Neural progenitor cell (in vitro differentiated cells): Measurements from ENCODE around the gene CPEB1.

Experiments used
- EZH2 ChIP-seq: fragments of 200-600 bp; sonication (generic); IDR thresholded peaks from 2 replicates; pipeline ENCODE4 v1.6.1; 2017; ENCODE audit warnings: antibody characterized with exemption, mild to moderate bottlenecking, moderate library complexity
- TF ChIP-seq, protein P1 (sequence below): fragments of 200-600 bp; sonication (generic); IDR thresholded peaks from 2 replicates; pipeline ENCODE4 v1.5.1; 2017; ENCODE audit warnings: antibody characterized with exemption, mild to moderate bottlenecking

DNA sequence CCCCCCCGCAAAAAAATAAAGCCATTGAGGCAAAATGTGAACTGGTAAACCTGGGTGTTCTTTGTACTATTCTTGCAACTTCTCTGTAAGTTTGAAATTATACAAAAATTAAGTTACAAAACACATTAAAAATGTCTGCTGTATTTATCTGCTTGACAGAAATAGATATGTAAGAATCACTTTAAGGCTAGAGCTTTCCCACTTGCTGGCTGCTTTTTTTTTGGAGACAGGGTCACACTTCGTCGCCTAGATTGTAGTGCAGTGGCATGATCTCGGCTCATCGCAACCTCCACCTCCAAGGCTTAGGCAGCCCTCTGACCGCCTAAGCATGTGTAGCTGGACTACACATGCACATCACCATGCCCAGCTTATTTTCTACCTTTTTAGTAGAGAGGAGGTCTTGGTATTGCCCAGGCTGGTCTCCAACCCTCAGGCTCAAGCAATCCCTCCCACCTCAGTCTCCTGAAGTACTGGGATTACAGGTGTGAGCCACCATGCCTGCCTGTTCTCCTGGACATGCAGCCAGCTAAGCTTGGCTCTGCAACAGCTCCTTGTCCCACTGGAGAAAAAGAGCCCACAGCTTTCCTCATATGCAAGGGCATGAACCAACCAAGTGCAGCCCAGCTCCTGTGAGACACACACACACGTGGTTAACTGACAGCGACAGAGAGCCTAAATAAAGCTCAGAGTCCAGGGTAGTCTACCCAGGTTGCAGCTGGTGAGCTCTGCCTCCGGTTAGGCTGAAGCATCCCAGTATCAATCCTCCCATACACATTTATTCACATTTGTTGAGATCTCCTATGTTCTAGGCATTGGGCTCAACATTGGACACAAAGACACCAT, 111.4 kb downstream of the CPEB1 start:
- TF ChIP-seq, protein P1, sequence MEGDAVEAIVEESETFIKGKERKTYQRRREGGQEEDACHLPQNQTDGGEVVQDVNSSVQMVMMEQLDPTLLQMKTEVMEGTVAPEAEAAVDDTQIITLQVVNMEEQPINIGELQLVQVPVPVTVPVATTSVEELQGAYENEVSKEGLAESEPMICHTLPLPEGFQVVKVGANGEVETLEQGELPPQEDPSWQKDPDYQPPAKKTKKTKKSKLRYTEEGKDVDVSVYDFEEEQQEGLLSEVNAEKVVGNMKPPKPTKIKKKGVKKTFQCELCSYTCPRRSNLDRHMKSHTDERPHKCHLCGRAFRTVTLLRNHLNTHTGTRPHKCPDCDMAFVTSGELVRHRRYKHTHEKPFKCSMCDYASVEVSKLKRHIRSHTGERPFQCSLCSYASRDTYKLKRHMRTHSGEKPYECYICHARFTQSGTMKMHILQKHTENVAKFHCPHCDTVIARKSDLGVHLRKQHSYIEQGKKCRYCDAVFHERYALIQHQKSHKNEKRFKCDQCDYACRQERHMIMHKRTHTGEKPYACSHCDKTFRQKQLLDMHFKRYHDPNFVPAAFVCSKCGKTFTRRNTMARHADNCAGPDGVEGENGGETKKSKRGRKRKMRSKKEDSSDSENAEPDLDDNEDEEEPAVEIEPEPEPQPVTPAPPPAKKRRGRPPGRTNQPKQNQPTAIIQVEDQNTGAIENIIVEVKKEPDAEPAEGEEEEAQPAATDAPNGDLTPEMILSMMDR, result no peak
- TF ChIP-seq EZH2, result no peak
